ENCODE measurements around the gene OTUD7B.

OTUD7B gene

GRCh38 chr1:149997585-149998262, 12.8 kb downstream of the OTUD7B start:
- DNase-seq (ENCODE audit: low spot score in 2 of 2) (no peak), ATAC-seq (replicated peaks; ENCODE audit: extremely low read depth, poor library complexity, severe bottlenecking) (no peak)
- no peak overlapping the region for H3K4me3 Mint-ChIP-seq

GRCh38 chr1:149995927-149996326, 14.6 kb downstream of the OTUD7B start:
- Mint-ChIP-seq H3K4me1 (peaks cover 35% of the 10 kb centered on the region), H3K27me3 (no peaks in the 10 kb centered on the region), H3K36me3 (ENCODE audit: insufficient read depth) (peaks cover 2% of the 10 kb centered on the region), H3K9me3 (no peaks in the 10 kb centered on the region), H3K4me3 (no peak overlapping the region), H3K27ac (ENCODE audit: low read depth) (no peak overlapping the region)
- no peak for ATAC-seq (replicated peaks; ENCODE audit: extremely low read depth, poor library complexity, severe bottlenecking)
- no peak for DNase-seq (ENCODE audit: low spot score in 2 of 2)

More at GRCh38 chr1:149997585-149998262, 12.8 kb downstream of the OTUD7B start:
- Mint-ChIP-seq H3K27ac (ENCODE audit: low read depth) (peak overlapping the region; percentile 11), H3K27me3 (no peaks in the 10 kb centered on the region), H3K4me1 (peaks cover 35% of the 10 kb centered on the region), H3K9me3 (no peaks in the 10 kb centered on the region), H3K36me3 (ENCODE audit: insufficient read depth) (peaks cover 2% of the 10 kb centered on the region)

GRCh38 chr1:149993764-149994163, 16.8 kb downstream of the OTUD7B start:
- DNase-seq (ENCODE audit: low spot score in 2 of 2) (no peak), ATAC-seq (replicated peaks; ENCODE audit: extremely low read depth, poor library complexity, severe bottlenecking) (no peak)
- Mint-ChIP-seq H3K4me1 (peaks cover 30% of the 10 kb centered on the region), H3K27ac (ENCODE audit: low read depth) (no peak overlapping the region), H3K9me3 (no peaks in the 10 kb centered on the region), H3K36me3 (ENCODE audit: insufficient read depth) (no peaks in the 10 kb centered on the region), H3K4me3 (no peak overlapping the region), H3K27me3 (no peaks in the 10 kb centered on the region)

- H3K4me3 Mint-ChIP-seq, result no peak overlapping the region
- no peaks in the 10 kb centered on the region for H3K27me3 Mint-ChIP-seq
- no peaks in the 10 kb centered on the region for H3K9me3 Mint-ChIP-seq
- H3K4me1 Mint-ChIP-seq, result peaks cover 25% of the 10 kb centered on the region
- no peak for ATAC-seq (replicated peaks; ENCODE audit: extremely low read depth, poor library complexity, severe bottlenecking)
- DNase-seq (ENCODE audit: low spot score in 2 of 2), result no peak
- H3K27ac Mint-ChIP-seq (ENCODE audit: low read depth), result no peak overlapping the region
- no peaks in the 10 kb centered on the region for H3K36me3 Mint-ChIP-seq (ENCODE audit: insufficient read depth)
These were observed 17.3 kb downstream of the OTUD7B start for GRCh38 chr1:149993181-149993580.

GRCh38 chr1:149987297-149987595, 23.3 kb downstream of the OTUD7B start:
- Mint-ChIP-seq H3K27ac (ENCODE audit: low read depth) (no peak overlapping the region), H3K9me3 (no peaks in the 10 kb centered on the region), H3K4me1 (peaks cover 19% of the 10 kb centered on the region), H3K4me3 (no peak overlapping the region), H3K36me3 (ENCODE audit: insufficient read depth) (no peaks in the 10 kb centered on the region), H3K27me3 (no peaks in the 10 kb centered on the region)
- ATAC-seq (replicated peaks; ENCODE audit: extremely low read depth, poor library complexity, severe bottlenecking), result no peak
- no peak for DNase-seq (ENCODE audit: low spot score in 2 of 2)

GRCh38 chr1:149986486-149987296, 23.8 kb downstream of the OTUD7B start:
- no peak for DNase-seq (ENCODE audit: low spot score in 2 of 2)
- ATAC-seq (replicated peaks; ENCODE audit: extremely low read depth, poor library complexity, severe bottlenecking), result no peak
- H3K9me3 Mint-ChIP-seq, result no peaks in the 10 kb centered on the region

GRCh38 chr1:149979972-149980540, 30.5 kb downstream of the OTUD7B start:
- no peak overlapping the region for H3K4me3 Mint-ChIP-seq
- H3K9me3 Mint-ChIP-seq, result no peaks in the 10 kb centered on the region
- peaks cover 10% of the 10 kb centered on the region for H3K4me1 Mint-ChIP-seq
- no peaks in the 10 kb centered on the region for H3K27me3 Mint-ChIP-seq
- peaks cover 8% of the 10 kb centered on the region for H3K36me3 Mint-ChIP-seq (ENCODE audit: insufficient read depth)
- DNase-seq (ENCODE audit: low spot score in 2 of 2), result no peak
- no peak for ATAC-seq (replicated peaks; ENCODE audit: extremely low read depth, poor library complexity, severe bottlenecking)
- no peak overlapping the region for H3K27ac Mint-ChIP-seq (ENCODE audit: low read depth)

More at GRCh38 chr1:149986486-149987296, 23.8 kb downstream of the OTUD7B start:
- Mint-ChIP-seq H3K27me3 (no peaks in the 10 kb centered on the region), H3K4me1 (peaks cover 19% of the 10 kb centered on the region), H3K4me3 (no peak overlapping the region), H3K36me3 (ENCODE audit: insufficient read depth) (no peaks in the 10 kb centered on the region), H3K27ac (ENCODE audit: low read depth) (no peak overlapping the region)

GRCh38 chr1:149979245-149979971, 31.1 kb downstream of the OTUD7B start:
- Mint-ChIP-seq H3K9me3 (no peaks in the 10 kb centered on the region), H3K27ac (ENCODE audit: low read depth) (no peak overlapping the region), H3K4me3 (no peak overlapping the region), H3K4me1 (peaks cover 5% of the 10 kb centered on the region), H3K27me3 (no peaks in the 10 kb centered on the region), H3K36me3 (ENCODE audit: insufficient read depth) (peaks cover 8% of the 10 kb centered on the region)
- ATAC-seq (replicated peaks; ENCODE audit: extremely low read depth, poor library complexity, severe bottlenecking) (no peak), DNase-seq (ENCODE audit: low spot score in 2 of 2) (no peak)

GRCh38 chr1:149978547-149979023, 31.9 kb downstream of the OTUD7B start:
- ATAC-seq (replicated peaks; ENCODE audit: extremely low read depth, poor library complexity, severe bottlenecking), result no peak
- H3K9me3 Mint-ChIP-seq, result no peaks in the 10 kb centered on the region
- DNase-seq (ENCODE audit: low spot score in 2 of 2), result no peak
- no peak overlapping the region for H3K4me3 Mint-ChIP-seq
- peaks cover 11% of the 10 kb centered on the region for H3K36me3 Mint-ChIP-seq (ENCODE audit: insufficient read depth)
- no peaks in the 10 kb centered on the region for H3K4me1 Mint-ChIP-seq
- no peak overlapping the region for H3K27ac Mint-ChIP-seq (ENCODE audit: low read depth)
- H3K27me3 Mint-ChIP-seq, result no peaks in the 10 kb centered on the region

GRCh38 chr1:149977345-149977744, 33.2 kb downstream of the OTUD7B start:
- DNase-seq (ENCODE audit: low spot score in 2 of 2) (no peak), ATAC-seq (replicated peaks; ENCODE audit: extremely low read depth, poor library complexity, severe bottlenecking) (no peak)
- Mint-ChIP-seq H3K36me3 (ENCODE audit: insufficient read depth) (peaks cover 16% of the 10 kb centered on the region), H3K4me1 (no peaks in the 10 kb centered on the region), H3K27me3 (no peaks in the 10 kb centered on the region), H3K27ac (ENCODE audit: low read depth) (no peak overlapping the region), H3K9me3 (no peaks in the 10 kb centered on the region), H3K4me3 (no peak overlapping the region)

GRCh38 chr1:149972547-149972946, 38.0 kb downstream of the OTUD7B start:
- Mint-ChIP-seq H3K27me3 (no peaks in the 10 kb centered on the region), H3K27ac (ENCODE audit: low read depth) (peak overlapping the region; percentile 63), H3K9me3 (no peaks in the 10 kb centered on the region), H3K4me3 (no peak overlapping the region), H3K36me3 (ENCODE audit: insufficient read depth) (peaks cover 19% of the 10 kb centered on the region), H3K4me1 (no peaks in the 10 kb centered on the region)
- no peak for ATAC-seq (replicated peaks; ENCODE audit: extremely low read depth, poor library complexity, severe bottlenecking)
- DNase-seq (ENCODE audit: low spot score in 2 of 2), result no peak

GRCh38 chr1:149967646-149968045, 42.9 kb downstream of the OTUD7B start:
- no peak overlapping the region for H3K27ac Mint-ChIP-seq (ENCODE audit: low read depth)
- peaks cover 19% of the 10 kb centered on the region for H3K36me3 Mint-ChIP-seq (ENCODE audit: insufficient read depth)
- H3K4me1 Mint-ChIP-seq, result no peaks in the 10 kb centered on the region
- H3K4me3 Mint-ChIP-seq, result no peak overlapping the region
- ATAC-seq (replicated peaks; ENCODE audit: extremely low read depth, poor library complexity, severe bottlenecking) (no peak), DNase-seq (ENCODE audit: low spot score in 2 of 2) (no peak)
- no peaks in the 10 kb centered on the region for H3K27me3 Mint-ChIP-seq
- no peaks in the 10 kb centered on the region for H3K9me3 Mint-ChIP-seq
